Endodermal cell (in vitro differentiated cells): Measurements from ENCODE around the gene PFKFB2. TPM values are rescaled to one million over a fixed set of nuclear protein-coding genes. Genes with fewer than 3 reads are reported as not detected.

Experiments
- DNase-seq: peaks from one replicate; pipeline ENCODE4 v3.0.0-alpha.2; 2017
- H3K27ac ChIP-seq: 2 replicates; pipeline ENCODE4 v1.5.1; 2013; ENCODE audit warnings: mild to moderate bottlenecking, low read depth, low read length, moderate library complexity
- H3K27me3 ChIP-seq: 2 replicates; pipeline ENCODE4 v1.6.1; 2013; ENCODE audit warnings: mild to moderate bottlenecking, low read length, moderate library complexity; ENCODE audit not compliant: insufficient read depth, control insufficient read depth, poor library complexity, severe bottlenecking
- H3K36me3 ChIP-seq: 2 replicates; pipeline ENCODE4 v1.7.0; 2013; ENCODE audit warnings: mild to moderate bottlenecking, low read length, moderate library complexity; ENCODE audit not compliant: control insufficient read depth, insufficient read depth
- H3K4me1 ChIP-seq: one replicate; pipeline ENCODE4 v1.7.0; 2013; ENCODE audit warnings: low read length; ENCODE audit not compliant: control insufficient read depth, insufficient read depth
- H3K4me3 ChIP-seq: 2 replicates; pipeline ENCODE4 v1.5.1; 2013; ENCODE audit warnings: mild to moderate bottlenecking, low read length, moderate library complexity
- H3K9ac ChIP-seq: 2 replicates; pipeline ENCODE4 v1.6.1; 2013; ENCODE audit warnings: mild to moderate bottlenecking, low read length, moderate library complexity; ENCODE audit not compliant: poor library complexity, severe bottlenecking; ENCODE audit errors: extremely low read depth
- H3K9me3 ChIP-seq: 2 replicates; pipeline ENCODE4 v1.6.1; 2013; ENCODE audit warnings: mild to moderate bottlenecking, low read length, moderate library complexity; ENCODE audit not compliant: control insufficient read depth
- H3K27ac Mint-ChIP-seq: 2 replicates; pipeline ENCODE4 v1.8.0; 2020; ENCODE audit warnings: mixed read lengths
- H3K27me3 Mint-ChIP-seq: 2 replicates; pipeline ENCODE4 v1.8.0; 2021; ENCODE audit warnings: mild to moderate bottlenecking, mixed read lengths; ENCODE audit not compliant: insufficient read depth
- H3K36me3 Mint-ChIP-seq: 2 replicates; pipeline ENCODE4 v1.8.0; 2020; ENCODE audit warnings: low read depth, mixed read lengths
- H3K4me1 Mint-ChIP-seq: 2 replicates; pipeline ENCODE4 v1.8.0; 2020; ENCODE audit warnings: mixed read lengths
- H3K4me3 Mint-ChIP-seq: 2 replicates; pipeline ENCODE4 v1.8.0; 2020; ENCODE audit warnings: mild to moderate bottlenecking, moderate library complexity, mixed read lengths
- H3K9me3 Mint-ChIP-seq: 2 replicates; pipeline ENCODE4 v1.8.0; 2020; ENCODE audit warnings: mild to moderate bottlenecking, mixed read lengths
- WGBS, 2 experiments: methylation state at CpG; one replicate each; pipeline versions ENCODE4 v1.1.5 to v1.1.7; 2013; ENCODE audit warnings: missing lambda C conversion rate in 2 of 2, mixed read lengths in 1 of 2; ENCODE audit not compliant: insufficient coverage in 1 of 2, insufficient read length in 1 of 2; 5-methylcytosine and 5-hydroxymethylcytosine counted together
- total RNA-seq, 2 donors: library from RNA; stranded (reverse); fragmentation: NEBNext Ultra II Directional in 1 of 2; extraction: Animal tissue kit (Norgen Biotek cat#: 25700) in 1 of 2; gene quantifications; 2 replicates in 1 of 2; 3 replicates in 1 of 2; pipeline ENCODE4 v1.2.1, GENCODE V29; 2021
- TF ChIP-seq, protein P1 (sequence below): fragments of 200-600 bp; sonication (generic); conservative IDR thresholded peaks from 2 replicates; pipeline ENCODE4 v1.5.0; 2021; ENCODE audit warnings: antibody characterized with exemption, mild to moderate bottlenecking

The PFKFB2 gene
- total RNA-seq, 2 donors from 2014 or later: 11.2 to 13.4 TPM

DNA sequence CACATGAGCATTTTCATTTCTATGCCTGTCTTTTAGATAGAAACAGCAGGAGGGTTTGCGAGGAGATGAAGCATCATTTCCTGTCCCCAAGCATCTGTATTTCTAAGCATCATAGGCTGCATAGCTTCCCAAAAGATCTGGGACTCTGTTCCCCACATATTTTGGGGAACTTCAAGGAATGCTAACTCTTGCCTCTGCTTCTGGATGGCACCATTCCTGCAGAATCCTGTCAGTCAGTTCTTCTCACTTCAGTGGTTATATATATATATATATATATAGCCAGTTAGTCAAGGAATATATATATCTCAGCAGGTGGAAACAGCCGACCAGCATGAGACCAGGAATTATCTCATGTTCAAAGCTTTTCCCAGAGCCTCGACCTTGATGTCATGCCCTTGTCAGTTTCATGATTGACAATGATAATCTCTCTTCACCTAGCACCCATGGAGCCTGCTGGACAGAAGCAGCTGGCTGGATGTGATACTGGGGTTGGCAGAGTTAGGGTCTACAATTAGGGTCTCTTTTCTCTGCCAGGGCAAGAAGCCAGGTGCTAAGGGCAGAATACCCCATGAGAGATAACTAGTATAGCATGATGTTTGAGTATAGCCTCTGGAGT, 2.4 kb downstream of the PFKFB2 start:
- peaks cover 12% of the 10 kb centered on the region for H3K4me1 Mint-ChIP-seq

DNA sequence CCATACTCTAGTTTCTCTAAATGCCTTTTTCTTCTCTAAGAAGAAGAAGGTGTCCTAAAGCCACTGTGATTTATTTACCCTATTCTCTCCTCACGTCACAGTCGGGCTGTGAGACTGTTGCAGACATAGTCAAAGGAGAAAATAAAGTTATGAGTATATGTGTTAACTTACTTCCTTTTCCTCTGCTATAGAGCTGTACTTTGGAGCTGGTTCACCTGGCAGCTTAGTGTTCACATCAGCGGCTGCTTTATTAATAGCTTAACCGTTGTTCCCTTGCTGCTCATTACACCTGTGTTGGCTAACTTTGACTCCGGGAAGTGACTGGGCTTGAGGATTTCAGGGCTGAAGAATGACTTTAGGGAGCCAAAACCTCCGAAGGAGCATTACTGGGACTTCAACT, 3.6 kb downstream of the PFKFB2 start:
- Histone ChIP-seq H3K27ac (no peak overlapping the region), H3K9me3 (no peaks in the 10 kb centered on the region), H3K9ac (no peak overlapping the region), H3K36me3 (no peaks in the 10 kb centered on the region), H3K4me1 (no peaks in the 10 kb centered on the region), H3K4me3 (no peak overlapping the region), H3K27me3 (no peaks in the 10 kb centered on the region)
- H3K9me3 Mint-ChIP-seq: no peaks in the 10 kb centered on the region
- H3K27me3 Mint-ChIP-seq: peaks cover 2% of the 10 kb centered on the region
- peaks cover 12% of the 10 kb centered on the region for H3K4me1 Mint-ChIP-seq
- WGBS, 2 experiments: 92 to 100% methylated on average over 3 to 6 of the region's 6 CpGs
- TF ChIP-seq, protein P1, sequence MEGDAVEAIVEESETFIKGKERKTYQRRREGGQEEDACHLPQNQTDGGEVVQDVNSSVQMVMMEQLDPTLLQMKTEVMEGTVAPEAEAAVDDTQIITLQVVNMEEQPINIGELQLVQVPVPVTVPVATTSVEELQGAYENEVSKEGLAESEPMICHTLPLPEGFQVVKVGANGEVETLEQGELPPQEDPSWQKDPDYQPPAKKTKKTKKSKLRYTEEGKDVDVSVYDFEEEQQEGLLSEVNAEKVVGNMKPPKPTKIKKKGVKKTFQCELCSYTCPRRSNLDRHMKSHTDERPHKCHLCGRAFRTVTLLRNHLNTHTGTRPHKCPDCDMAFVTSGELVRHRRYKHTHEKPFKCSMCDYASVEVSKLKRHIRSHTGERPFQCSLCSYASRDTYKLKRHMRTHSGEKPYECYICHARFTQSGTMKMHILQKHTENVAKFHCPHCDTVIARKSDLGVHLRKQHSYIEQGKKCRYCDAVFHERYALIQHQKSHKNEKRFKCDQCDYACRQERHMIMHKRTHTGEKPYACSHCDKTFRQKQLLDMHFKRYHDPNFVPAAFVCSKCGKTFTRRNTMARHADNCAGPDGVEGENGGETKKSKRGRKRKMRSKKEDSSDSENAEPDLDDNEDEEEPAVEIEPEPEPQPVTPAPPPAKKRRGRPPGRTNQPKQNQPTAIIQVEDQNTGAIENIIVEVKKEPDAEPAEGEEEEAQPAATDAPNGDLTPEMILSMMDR: no peak
- DNase-seq: no peak
- H3K4me3 Mint-ChIP-seq: no peak overlapping the region
- no peak overlapping the region for H3K27ac Mint-ChIP-seq
- H3K36me3 Mint-ChIP-seq: peaks cover 2% of the 10 kb centered on the region

More for the DNA sequence above, 2.4 kb downstream of the PFKFB2 start:
- Histone ChIP-seq H3K9me3 (no peaks in the 10 kb centered on the region), H3K27ac (no peak overlapping the region), H3K9ac (no peak overlapping the region), H3K4me3 (no peak overlapping the region), H3K36me3 (no peaks in the 10 kb centered on the region), H3K27me3 (no peaks in the 10 kb centered on the region), H3K4me1 (no peaks in the 10 kb centered on the region)
- Mint-ChIP-seq H3K9me3 (no peaks in the 10 kb centered on the region), H3K36me3 (peaks cover 2% of the 10 kb centered on the region), H3K4me3 (no peak overlapping the region), H3K27ac (no peak overlapping the region), H3K27me3 (peaks cover 2% of the 10 kb centered on the region)
- no peak for DNase-seq
- TF ChIP-seq, protein P1: no peak
- 84 to 91% methylated on average over 2 to 3 of the region's 3 CpGs for WGBS, 2 experiments

DNA sequence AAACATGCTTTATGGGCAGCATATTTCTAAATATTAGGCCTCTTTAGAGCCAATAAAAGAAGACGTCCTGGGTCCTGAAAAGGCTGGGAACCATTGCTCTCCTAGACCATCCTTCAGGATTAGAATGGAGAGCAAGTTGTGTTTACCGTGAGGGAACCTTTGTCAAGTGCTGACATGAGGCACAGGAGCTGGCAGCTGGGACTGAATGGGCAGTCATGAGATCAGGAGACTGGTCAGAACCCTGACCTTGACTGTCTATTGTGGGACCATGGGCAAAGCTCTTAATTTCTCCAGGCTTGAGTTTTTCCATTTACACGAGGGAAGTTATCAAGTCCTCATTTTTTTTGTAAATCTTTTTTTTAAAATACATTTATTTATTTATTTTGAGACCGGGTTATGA, 5.2 kb downstream of the PFKFB2 start:
- H3K27me3 ChIP-seq: no peaks in the 10 kb centered on the region
- no peak overlapping the region for H3K9ac ChIP-seq
- 89 to 92% methylated on average over 2 to 4 of the region's 4 CpGs for WGBS, 2 experiments
- H3K36me3 Mint-ChIP-seq: peaks cover 11% of the 10 kb centered on the region
- no peak overlapping the region for H3K27ac ChIP-seq
- TF ChIP-seq, protein P1: no peak
- no peak for DNase-seq
- no peaks in the 10 kb centered on the region for H3K9me3 Mint-ChIP-seq
- H3K36me3 ChIP-seq: no peaks in the 10 kb centered on the region
- no peak overlapping the region for H3K4me3 Mint-ChIP-seq
- H3K27ac Mint-ChIP-seq: no peak overlapping the region
- no peaks in the 10 kb centered on the region for H3K4me1 ChIP-seq
- H3K27me3 Mint-ChIP-seq: peaks cover 2% of the 10 kb centered on the region
- no peak overlapping the region for H3K4me3 ChIP-seq
- no peaks in the 10 kb centered on the region for H3K9me3 ChIP-seq
- peaks cover 12% of the 10 kb centered on the region for H3K4me1 Mint-ChIP-seq
